Neuron (in vitro differentiated cells): ENCODE data around the gene LACTB.

Source experiments
- H2AFZ ChIP-seq: one replicate; pipeline ENCODE4 v1.6.1; 2013; ENCODE audit warnings: low read depth, mild to moderate bottlenecking, inconsistent platforms, low read length, moderate library complexity
- H3K27me3 ChIP-seq: one replicate; pipeline ENCODE4 v1.6.1; 2013; ENCODE audit warnings: low read length; ENCODE audit not compliant: insufficient read depth
- H3K36me3 ChIP-seq: one replicate; pipeline ENCODE4 v1.6.1; 2013; ENCODE audit warnings: low read length; ENCODE audit not compliant: insufficient read depth
- H3K4me1 ChIP-seq: one replicate; pipeline ENCODE4 v1.6.1; 2013; ENCODE audit warnings: low read length; ENCODE audit not compliant: insufficient read depth
- H3K4me3 ChIP-seq: 2 replicates; pipeline ENCODE4 v1.5.1; 2013; ENCODE audit warnings: mild to moderate bottlenecking, low read length, moderate library complexity
- H3K9me3 ChIP-seq: one replicate; pipeline ENCODE4 v1.6.1; 2013; ENCODE audit warnings: low read length

LACTB gene

GRCh38 chr15:63156086-63156710 is 34.5 kb downstream of the LACTB start:
- Histone ChIP-seq H3K4me1 (peaks cover 9% of the 10 kb centered on the region), H2AFZ (no peak overlapping the region), H3K27me3 (no peaks in the 10 kb centered on the region), H3K36me3 (peaks cover 38% of the 10 kb centered on the region), H3K4me3 (peak overlapping the region; percentile 61), H3K9me3 (peaks cover 4% of the 10 kb centered on the region)

- Histone ChIP-seq H3K27me3 (no peaks in the 10 kb centered on the region), H3K36me3 (peaks cover 33% of the 10 kb centered on the region), H3K4me3 (peak overlapping the region; percentile 61), H3K4me1 (peaks cover 9% of the 10 kb centered on the region), H3K9me3 (peaks cover 3% of the 10 kb centered on the region), H2AFZ (no peak overlapping the region)
Observed at GRCh38 chr15:63156755-63157117, 35.1 kb downstream of the LACTB start.

DNA sequence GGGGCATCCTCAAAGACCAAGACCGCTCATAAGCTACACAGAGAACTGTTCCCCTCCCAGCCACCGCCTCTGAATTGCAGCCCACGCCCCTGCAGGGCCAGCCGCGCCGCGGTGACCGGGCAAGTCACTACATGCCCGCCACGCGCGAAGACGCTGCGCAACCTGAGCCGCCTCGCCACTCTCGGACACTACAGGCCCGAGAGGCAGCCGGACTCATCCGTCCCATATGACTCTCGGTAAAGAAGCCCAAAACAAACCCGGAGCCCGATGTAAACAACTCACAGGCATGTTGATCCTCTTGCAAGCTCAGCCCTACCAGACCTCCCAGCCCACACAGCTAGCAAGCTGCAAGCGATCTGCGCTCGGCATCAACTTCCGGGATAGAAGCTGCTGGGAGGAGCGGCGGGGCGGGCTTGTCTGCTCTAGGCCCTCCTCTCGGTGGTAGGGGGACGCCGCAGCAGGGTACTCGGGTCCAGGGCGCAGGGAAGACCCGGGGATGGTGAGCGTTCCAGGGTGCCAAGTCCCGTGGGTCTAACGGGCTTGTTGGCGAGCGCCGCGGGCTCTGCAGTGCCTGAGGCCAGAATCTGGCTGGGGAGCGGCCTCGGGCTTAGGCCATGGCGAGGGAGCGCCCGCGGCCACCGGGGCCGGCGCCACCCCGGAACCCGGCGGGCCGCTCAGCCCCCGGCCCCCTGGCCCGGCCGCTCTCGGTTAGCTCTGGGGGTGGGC is 35.6 kb downstream of the LACTB start, which contains the start of gene RPS27L:
RPS27L (minus strand) TSS at position 360 of the 726 bp plus-strand sequence; CDS start at position 288, 72 bp downstream.
- Histone ChIP-seq H3K27me3 (no peaks in the 10 kb centered on the region), H2AFZ (peak within 1 kb of the TSS; percentile 53), H3K9me3 (no peaks in the 10 kb centered on the region), H3K36me3 (peaks cover 29% of the 10 kb centered on the region), H3K4me1 (peaks cover 9% of the 10 kb centered on the region), H3K4me3 (peak within 1 kb of the TSS; percentile 61)

DNA sequence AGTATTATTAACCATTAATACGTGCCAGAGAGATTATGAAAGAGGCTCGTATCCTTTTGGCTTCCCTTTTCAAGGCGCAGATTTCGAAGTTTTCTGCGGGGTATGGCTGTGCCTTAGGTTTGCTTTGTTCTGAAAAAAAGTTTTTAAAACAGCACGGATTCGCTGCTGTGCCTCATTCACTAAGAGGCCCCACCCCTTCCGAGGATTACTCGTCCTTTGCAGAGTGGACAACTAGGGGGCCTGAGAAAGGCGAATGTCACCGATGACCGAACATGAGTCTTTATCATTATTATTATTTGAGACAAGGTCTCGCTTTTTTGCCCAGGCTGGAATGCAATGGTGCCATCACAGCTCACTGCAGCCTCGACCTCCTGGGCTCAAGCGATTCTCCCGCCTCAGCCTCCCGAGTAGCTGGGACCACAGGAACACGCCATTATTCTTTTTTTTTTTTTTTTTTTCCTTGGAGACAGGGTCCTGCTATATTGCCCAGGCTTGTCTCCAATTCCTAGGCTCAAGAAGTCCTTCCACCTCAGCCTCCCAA is 36.3 kb downstream of the LACTB start:
- Histone ChIP-seq H3K27me3 (no peaks in the 10 kb centered on the region), H3K4me1 (peaks cover 9% of the 10 kb centered on the region), H2AFZ (peak overlapping the region; percentile 53), H3K36me3 (peaks cover 23% of the 10 kb centered on the region), H3K9me3 (no peaks in the 10 kb centered on the region), H3K4me3 (peak overlapping the region; percentile 61)

DNA sequence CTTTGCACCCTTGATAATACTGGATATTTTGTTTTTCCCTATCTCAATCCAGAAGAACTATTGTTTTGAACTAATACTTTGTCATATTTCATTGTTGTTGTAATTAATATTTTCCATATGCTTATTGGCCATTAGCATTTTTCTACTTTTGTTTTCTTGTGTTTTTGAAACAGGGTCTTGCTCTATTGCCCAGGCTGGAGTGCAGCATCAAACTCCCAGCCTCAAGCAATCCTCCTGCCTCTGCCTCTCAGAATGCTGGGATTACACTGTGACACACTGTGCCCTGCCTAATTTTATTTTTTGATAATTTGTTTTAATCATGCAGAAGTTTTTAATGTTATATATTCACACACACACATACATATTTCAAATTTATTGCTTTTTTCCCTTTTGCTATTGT is 39.0 kb downstream of the LACTB start:
- H3K4me3 ChIP-seq, result no peak overlapping the region
- H2AFZ ChIP-seq, result no peak overlapping the region
- no peaks in the 10 kb centered on the region for H3K27me3 ChIP-seq
- peaks cover under 1% of the 10 kb centered on the region for H3K4me1 ChIP-seq
- H3K36me3 ChIP-seq, result peaks cover under 1% of the 10 kb centered on the region
- no peaks in the 10 kb centered on the region for H3K9me3 ChIP-seq

DNA sequence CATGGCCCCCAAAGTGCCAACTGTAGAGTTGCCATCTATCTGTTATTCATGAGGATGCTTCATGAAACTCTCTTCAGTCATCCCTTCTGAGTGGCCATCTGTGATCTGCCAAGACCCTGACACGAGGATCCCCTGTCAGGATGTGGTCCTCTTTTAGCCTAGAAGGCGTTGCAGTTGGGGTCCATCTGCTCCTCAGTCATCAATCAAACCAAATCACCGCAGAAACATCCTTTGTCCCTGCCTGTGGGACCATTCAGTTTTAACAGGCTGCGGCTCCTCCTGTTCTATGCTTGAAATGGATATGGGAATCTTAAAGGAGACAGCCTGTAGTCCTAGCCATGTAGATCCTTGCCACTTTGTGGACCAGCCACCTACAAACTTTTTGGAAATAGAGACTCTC is 41.6 kb downstream of the LACTB start:
- Histone ChIP-seq H3K4me1 (no peaks in the 10 kb centered on the region), H3K9me3 (no peaks in the 10 kb centered on the region), H3K36me3 (no peaks in the 10 kb centered on the region), H3K4me3 (no peak overlapping the region), H2AFZ (no peak overlapping the region), H3K27me3 (no peaks in the 10 kb centered on the region)

GRCh38 chr15:63165166-63165859 is 43.7 kb downstream of the LACTB start:
- no peaks in the 10 kb centered on the region for H3K27me3 ChIP-seq

GRCh38 chr15:63166219-63166618 is 44.6 kb downstream of the LACTB start:
- Histone ChIP-seq H3K27me3 (no peaks in the 10 kb centered on the region), H3K4me3 (no peak overlapping the region), H3K4me1 (no peaks in the 10 kb centered on the region), H3K36me3 (no peaks in the 10 kb centered on the region), H2AFZ (no peak overlapping the region), H3K9me3 (no peaks in the 10 kb centered on the region)

More at GRCh38 chr15:63165166-63165859, 43.7 kb downstream of the LACTB start:
- Histone ChIP-seq H3K4me3 (no peak overlapping the region), H3K4me1 (no peaks in the 10 kb centered on the region), H2AFZ (no peak overlapping the region), H3K9me3 (no peaks in the 10 kb centered on the region), H3K36me3 (no peaks in the 10 kb centered on the region)

DNA sequence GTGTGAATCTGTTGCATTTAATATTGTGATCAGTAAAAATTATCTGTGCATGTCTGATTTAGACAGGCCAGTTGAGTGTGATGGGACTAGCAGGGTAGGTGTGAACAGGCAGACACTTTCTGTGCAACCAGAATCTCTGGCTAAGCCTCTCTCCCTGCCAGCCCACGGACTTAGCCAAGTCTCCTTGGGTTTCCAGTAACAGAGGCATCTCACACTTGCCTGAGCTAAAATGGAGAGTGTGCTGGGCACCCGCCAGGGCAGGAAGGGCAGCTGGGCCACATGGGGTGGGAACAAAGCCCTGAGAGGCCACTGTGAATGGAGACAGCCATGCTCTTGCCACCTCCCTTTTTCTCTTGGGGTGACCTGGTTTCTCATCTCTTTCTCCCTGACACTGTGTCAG is 48.1 kb downstream of the LACTB start:
- Histone ChIP-seq H3K27me3 (no peaks in the 10 kb centered on the region), H3K9me3 (no peaks in the 10 kb centered on the region), H3K36me3 (no peaks in the 10 kb centered on the region), H3K4me1 (peaks cover 7% of the 10 kb centered on the region), H2AFZ (no peak overlapping the region), H3K4me3 (no peak overlapping the region)

GRCh38 chr15:63172376-63172775 is 50.7 kb downstream of the LACTB start:
- Histone ChIP-seq H2AFZ (no peak overlapping the region), H3K9me3 (no peaks in the 10 kb centered on the region), H3K27me3 (no peaks in the 10 kb centered on the region), H3K36me3 (no peaks in the 10 kb centered on the region), H3K4me1 (peaks cover 7% of the 10 kb centered on the region), H3K4me3 (no peak overlapping the region)

GRCh38 chr15:63172851-63173451 is 51.3 kb downstream of the LACTB start:
- Histone ChIP-seq H3K9me3 (no peaks in the 10 kb centered on the region), H3K36me3 (no peaks in the 10 kb centered on the region), H3K4me1 (peaks cover 7% of the 10 kb centered on the region), H2AFZ (no peak overlapping the region), H3K27me3 (no peaks in the 10 kb centered on the region), H3K4me3 (no peak overlapping the region)

DNA sequence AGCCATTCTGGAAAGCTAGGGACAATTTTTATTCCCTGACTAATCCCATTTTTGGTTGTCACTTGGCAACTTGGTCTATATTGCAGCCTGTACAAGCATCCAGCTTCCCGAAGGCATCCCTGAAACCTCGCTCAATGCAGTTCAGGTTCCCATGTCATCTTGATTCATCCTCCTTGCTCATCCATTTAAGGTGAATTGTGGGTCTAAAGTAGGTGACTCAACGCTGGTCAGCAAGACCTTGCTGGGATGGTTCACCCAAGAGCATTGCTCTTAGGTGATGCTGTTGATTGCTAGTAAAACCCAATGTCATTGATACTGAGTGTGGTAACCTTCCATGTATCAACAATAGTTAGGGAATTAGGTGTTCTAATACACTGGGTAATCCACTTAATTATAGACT is 54.6 kb downstream of the LACTB start:
- Histone ChIP-seq H2AFZ (no peak overlapping the region), H3K4me3 (no peak overlapping the region), H3K4me1 (peaks cover 7% of the 10 kb centered on the region), H3K27me3 (no peaks in the 10 kb centered on the region), H3K36me3 (no peaks in the 10 kb centered on the region), H3K9me3 (no peaks in the 10 kb centered on the region)

DNA sequence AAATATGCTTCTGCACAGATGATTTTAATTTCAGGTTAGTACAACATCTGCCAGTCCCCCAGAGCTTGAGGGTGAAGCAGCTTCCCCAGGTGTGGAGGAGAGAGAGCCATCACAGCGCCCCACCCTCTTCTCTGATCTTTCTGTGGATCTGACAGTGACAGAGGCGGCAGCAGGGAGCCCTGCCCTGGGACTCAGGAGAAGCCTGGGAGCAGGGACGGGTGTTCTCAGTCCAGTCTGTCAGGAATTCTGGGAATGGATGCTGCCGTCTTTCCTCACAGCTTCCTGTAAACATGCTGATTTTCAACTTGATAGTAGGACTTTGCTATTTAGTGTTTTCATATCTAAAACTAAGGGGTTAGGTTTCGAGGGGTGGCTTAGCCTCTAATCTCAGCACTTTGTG is 56.4 kb downstream of the LACTB start:
- no peaks in the 10 kb centered on the region for H3K36me3 ChIP-seq
- no peak overlapping the region for H2AFZ ChIP-seq
- no peak overlapping the region for H3K4me3 ChIP-seq
- no peaks in the 10 kb centered on the region for H3K9me3 ChIP-seq
- no peaks in the 10 kb centered on the region for H3K27me3 ChIP-seq
- peaks cover 2% of the 10 kb centered on the region for H3K4me1 ChIP-seq
